Endothelial cell of umbilical vein (primary cell): ENCODE measurements around the gene GRIA4. TPM values are rescaled to one million over a fixed set of nuclear protein-coding genes. Genes with fewer than 3 reads are reported as not detected.

Experiments used
- BruUV-seq: library from RNA; stranded (reverse); fragments of 400-500 nt; replicated peaks from 2 replicates; lab custom pipeline; 2021; lab: Mats Ljungman, UMichigan
- CTCF ChIA-PET: fragments of 300-600, 350-600 bp; sonication (Branson Sonifier 250); formaldehyde crosslinking; loops from one replicate; lab custom pipeline; 2021; ENCODE audit warnings: antibody characterized with exemption, inconsistent platforms; lab: Charles Lee
- POLR2A ChIA-PET: fragments of 300-600, 350-600 bp; sonication (Branson Sonifier 250); formaldehyde crosslinking; loops from one replicate; lab custom pipeline; 2021; ENCODE audit warnings: antibody characterized with exemption, inconsistent platforms; lab: Charles Lee
- DNase-seq: peaks from one replicate; pipeline ENCODE4 v3.0.0-alpha.2; 2011; ENCODE audit warnings: low read depth, low spot score
- FAIRE-seq: peaks from 2 replicates; lab custom pipeline; 2011; peaks lifted over from hg19 to GRCh38; lab: Jason Lieb, UNC
- H2AFZ ChIP-seq: 2 replicates; pipeline ENCODE4 v1.6.0; 2012; ENCODE audit warnings: low read depth, low read length, control low read depth, inconsistent platforms
- H3K27ac ChIP-seq: 2 replicates; pipeline ENCODE4 v1.5.1; 2011; ENCODE audit warnings: low read depth, mild to moderate bottlenecking, control low read depth, low read length, moderate library complexity; ENCODE audit not compliant: insufficient read depth
- H3K27me3 ChIP-seq, 2 experiments: 2 replicates each; pipeline versions ENCODE4 v1.6.0 to v1.6.1; 2011; ENCODE audit warnings: low read length in 2 of 2, mixed read lengths in 1 of 2; ENCODE audit not compliant: control insufficient read depth in 2 of 2, insufficient read depth in 2 of 2
- H3K36me3 ChIP-seq, 2 experiments: 2 replicates in 1 of 2; 3 replicates in 1 of 2; pipeline ENCODE4 v1.5.1; 2011; ENCODE audit warnings: low read length in 2 of 2, mild to moderate bottlenecking in 1 of 2, moderate library complexity in 1 of 2; ENCODE audit not compliant: control insufficient read depth in 2 of 2, insufficient read depth in 2 of 2; ENCODE audit errors: extremely low read depth in 1 of 2
- H3K4me1 ChIP-seq: 3 replicates; pipeline ENCODE4 v1.5.1; 2011; ENCODE audit warnings: mild to moderate bottlenecking, low read length; ENCODE audit not compliant: control insufficient read depth, insufficient read depth; ENCODE audit errors: extremely low read depth
- H3K4me2 ChIP-seq: 2 replicates; pipeline ENCODE4 v1.6.1; 2011; ENCODE audit warnings: low read length, control low read depth, mixed read lengths; ENCODE audit not compliant: insufficient read depth
- H3K4me3 ChIP-seq, 3 experiments: fragments of 200-600 bp in 1 of 3; sonication (generic), shearing (Covaris generic) in 1 of 3; replicated peaks in 1 of 3; 2 replicates each; pipeline ENCODE4 v1.5.1; 2011 to 2016; ENCODE audit warnings: control low read depth in 3 of 3, low read length in 3 of 3, mild to moderate bottlenecking in 2 of 3, inconsistent platforms in 1 of 3, low read depth in 1 of 3, moderate library complexity in 1 of 3; ENCODE audit not compliant: insufficient read depth in 1 of 3
- H3K79me2 ChIP-seq: 2 replicates; pipeline ENCODE4 v1.6.0; 2012; ENCODE audit warnings: low read length, inconsistent platforms; ENCODE audit not compliant: control insufficient read depth, insufficient read depth
- H3K9ac ChIP-seq: replicated peaks from 2 replicates; pipeline ENCODE3; 2011; ENCODE audit warnings: low read length, control low read depth; ENCODE audit not compliant: insufficient read depth; ENCODE audit errors: extremely low read depth
- H3K9me1 ChIP-seq: replicated peaks from 3 replicates; pipeline ENCODE4 v1.6.0; 2011; ENCODE audit warnings: mild to moderate bottlenecking, low read length; ENCODE audit not compliant: control insufficient read depth, insufficient read depth; ENCODE audit errors: extremely low read depth
- H3K9me3 ChIP-seq: replicated peaks from 2 replicates; pipeline ENCODE4 v1.5.1; 2012; ENCODE audit warnings: low read length, inconsistent platforms; ENCODE audit not compliant: control insufficient read depth, insufficient read depth
- H4K20me1 ChIP-seq: replicated peaks from 2 replicates; pipeline ENCODE3; 2011; ENCODE audit warnings: mild to moderate bottlenecking, low read length; ENCODE audit not compliant: control insufficient read depth, insufficient read depth; ENCODE audit errors: extremely low read depth
- EZH2 ChIP-seq: IDR thresholded peaks from 2 replicates; pipeline ENCODE4 v1.6.1; 2012; ENCODE audit warnings: borderline replicate concordance, low read depth, mild to moderate bottlenecking, moderate library complexity, low read length, inconsistent platforms; ENCODE audit not compliant: severe bottlenecking
- FOS ChIP-seq: IDR thresholded peaks from 2 replicates; pipeline ENCODE4 v1.6.1; 2011; ENCODE audit warnings: mild to moderate bottlenecking, low read length, moderate library complexity, borderline replicate concordance; ENCODE audit not compliant: insufficient read depth
- GATA2 ChIP-seq: IDR thresholded peaks from 2 replicates; pipeline ENCODE4 v1.7.0; 2011; ENCODE audit warnings: low read depth, mild to moderate bottlenecking, moderate library complexity, mixed read lengths, low read length; ENCODE audit not compliant: insufficient read length, insufficient read depth
- JUN ChIP-seq: IDR thresholded peaks from 2 replicates; pipeline ENCODE4 v1.6.1; 2011; ENCODE audit warnings: borderline replicate concordance, low read depth; ENCODE audit not compliant: insufficient read length, insufficient read depth
- MYC ChIP-seq: IDR thresholded peaks from one replicate; pipeline ENCODE4 v1.6.1; 2011; ENCODE audit warnings: mild to moderate bottlenecking, low read depth, low read length
- POLR2A ChIP-seq: IDR thresholded peaks from 2 replicates; pipeline ENCODE4 v1.6.1; 2012; ENCODE audit warnings: low read depth, mild to moderate bottlenecking, control low read depth, low read length
- POLR2AphosphoS5 ChIP-seq: IDR thresholded peaks from 2 replicates; pipeline ENCODE4 v1.6.1; 2012; ENCODE audit warnings: low read depth, mild to moderate bottlenecking, control low read depth, low read length, moderate library complexity; ENCODE audit not compliant: insufficient read depth
- dilution Hi-C: fragments of 300-500 bp; cut with MboI; formaldehyde crosslinking; loops from one replicate; pipeline ENCODE4 v1.15.0; 2019; ENCODE audit warnings: low sequenced_read_pairs; ENCODE audit not compliant: extremely low pct_ligation_motif_present
- intact Hi-C: fragments of 100-400 bp; cut with micrococcal nuclease; formaldehyde crosslinking; loops from one replicate; pipeline ENCODE4 v1.10.0; 2022
- polyA plus RNA-seq, 4 experiments: library from polyadenylated mRNA; depleted of rRNA in 3 of 4; stranded (reverse) in 3 of 4; unstranded in 1 of 4; fragments of >200 nt; gene quantifications; 2 replicates each; pipeline versions ENCODE4 v1.2.1 to v1.2.3, GENCODE V29; 2011 to 2012; ENCODE audit warnings: missing spikeins in 1 of 4
- total RNA-seq: library from RNA; stranded (reverse); gene quantifications from 2 replicates; pipeline ENCODE4 v1.2.3, GENCODE V29; 2021
- TF ChIP-seq, protein P1 (sequence below), 2 donors: IDR thresholded peaks; 1 replicate in 1 of 2; 2 replicates in 1 of 2; pipeline ENCODE4 v1.5.1; 2011; ENCODE audit warnings: low read length in 2 of 2, mild to moderate bottlenecking in 2 of 2, moderate library complexity in 2 of 2, control low read depth in 1 of 2, inconsistent platforms in 1 of 2, low read depth in 1 of 2; ENCODE audit not compliant: insufficient read depth in 1 of 2; ENCODE audit errors: extremely low read depth in 1 of 2
- TF ChIP-seq, protein P2 (sequence below): IDR thresholded peaks from 2 replicates; pipeline ENCODE4 v1.6.1; 2011; ENCODE audit not compliant: insufficient read depth, insufficient read length

Gene GRIA4
- total and polyA plus RNA-seq, 2 donors (not counting 3 experiments of a cell fraction or from before 2014, with no cell fraction given) = not detected

- DNase-seq (peak; percentile 24), FAIRE-seq (no peak)
These were observed 365.3 kb downstream of the GRIA4 start for GRCh38 chr11:105975128-105975527.

DNA sequence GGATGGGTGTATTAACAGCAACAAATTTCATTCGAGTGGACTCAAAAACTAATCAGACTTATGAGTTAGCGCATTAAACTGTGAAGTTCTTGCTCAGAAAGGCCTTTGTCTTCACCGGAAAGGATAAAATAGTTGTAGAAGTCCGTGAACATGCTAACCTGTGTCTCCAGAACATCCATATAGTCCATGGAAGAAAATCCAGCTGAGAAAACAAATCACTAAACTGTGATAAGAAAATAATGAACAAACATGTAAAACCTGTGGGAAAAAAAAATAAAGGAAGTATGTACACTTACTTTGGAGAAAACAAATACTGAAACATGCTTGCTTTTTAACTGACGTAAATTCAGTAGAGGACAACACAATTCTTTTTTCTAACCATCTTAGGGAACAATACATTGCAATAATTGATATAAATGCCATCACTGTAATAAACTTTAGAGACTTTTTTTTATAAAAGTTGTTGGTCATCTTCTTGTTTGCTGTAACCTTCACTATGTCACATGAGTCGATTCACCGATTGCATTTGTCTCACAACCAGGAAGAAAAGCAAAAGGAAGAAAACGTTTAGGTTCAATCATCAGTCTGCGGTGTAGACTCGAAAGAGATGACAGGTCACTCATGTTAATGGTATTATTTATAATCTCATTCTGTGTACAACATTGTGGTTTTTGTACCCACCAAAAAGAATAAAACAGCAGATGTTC, 370.3 kb downstream of the GRIA4 start:
- H3K27ac ChIP-seq = no peak overlapping the region
- H2AFZ ChIP-seq = no peak overlapping the region
- H3K36me3 ChIP-seq = no peaks in the 10 kb centered on the region
- no peaks in the 10 kb centered on the region for H3K4me1 ChIP-seq
- H3K9ac ChIP-seq = no peak overlapping the region
- DNase-seq (no peak), FAIRE-seq (no peak)
- no peak overlapping the region for H3K4me3 ChIP-seq
- ChIA-PET CTCF (no interaction called here), POLR2A (no interaction called here)
- H3K4me2 ChIP-seq = no peak overlapping the region
- dilution Hi-C loops (no loop called here), intact Hi-C loops (no loop called here)
- peaks cover 1 to 8% of the 10 kb centered on the region in 2 experiments for H3K27me3 ChIP-seq
- TF ChIP-seq FOS (no peak), JUN (no peak), POLR2A (no peak), GATA2 (no peak), MYC (no peak), EZH2 (no peak), POLR2AphosphoS5 (no peak)
- TF ChIP-seq, protein P1, sequence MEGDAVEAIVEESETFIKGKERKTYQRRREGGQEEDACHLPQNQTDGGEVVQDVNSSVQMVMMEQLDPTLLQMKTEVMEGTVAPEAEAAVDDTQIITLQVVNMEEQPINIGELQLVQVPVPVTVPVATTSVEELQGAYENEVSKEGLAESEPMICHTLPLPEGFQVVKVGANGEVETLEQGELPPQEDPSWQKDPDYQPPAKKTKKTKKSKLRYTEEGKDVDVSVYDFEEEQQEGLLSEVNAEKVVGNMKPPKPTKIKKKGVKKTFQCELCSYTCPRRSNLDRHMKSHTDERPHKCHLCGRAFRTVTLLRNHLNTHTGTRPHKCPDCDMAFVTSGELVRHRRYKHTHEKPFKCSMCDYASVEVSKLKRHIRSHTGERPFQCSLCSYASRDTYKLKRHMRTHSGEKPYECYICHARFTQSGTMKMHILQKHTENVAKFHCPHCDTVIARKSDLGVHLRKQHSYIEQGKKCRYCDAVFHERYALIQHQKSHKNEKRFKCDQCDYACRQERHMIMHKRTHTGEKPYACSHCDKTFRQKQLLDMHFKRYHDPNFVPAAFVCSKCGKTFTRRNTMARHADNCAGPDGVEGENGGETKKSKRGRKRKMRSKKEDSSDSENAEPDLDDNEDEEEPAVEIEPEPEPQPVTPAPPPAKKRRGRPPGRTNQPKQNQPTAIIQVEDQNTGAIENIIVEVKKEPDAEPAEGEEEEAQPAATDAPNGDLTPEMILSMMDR (IDR thresholded peaks at IDR 0.05; ENCODE audit: extremely low read depth in 1 of 2, insufficient read depth in 1 of 2, low read depth in 1 of 2, low read length in 2 of 2) = no peak
- TF ChIP-seq, protein P2, sequence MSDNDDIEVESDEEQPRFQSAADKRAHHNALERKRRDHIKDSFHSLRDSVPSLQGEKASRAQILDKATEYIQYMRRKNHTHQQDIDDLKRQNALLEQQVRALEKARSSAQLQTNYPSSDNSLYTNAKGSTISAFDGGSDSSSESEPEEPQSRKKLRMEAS = no peak
- no peaks in the 10 kb centered on the region for H3K9me1 ChIP-seq
- H4K20me1 ChIP-seq = no peaks in the 10 kb centered on the region
- no peaks in the 10 kb centered on the region for H3K79me2 ChIP-seq
- no TSS peak for BruUV-seq
- no peaks in the 10 kb centered on the region for H3K9me3 ChIP-seq

More at GRCh38 chr11:105975128-105975527, 365.3 kb downstream of the GRIA4 start:
- H3K27ac ChIP-seq = no peak overlapping the region
- H4K20me1 ChIP-seq = no peaks in the 10 kb centered on the region
- CTCF ChIA-PET = no interaction called here
- no peaks in the 10 kb centered on the region for H3K4me1 ChIP-seq
- no peaks in the 10 kb centered on the region for H3K9me3 ChIP-seq
- H3K79me2 ChIP-seq = no peaks in the 10 kb centered on the region
- POLR2A ChIA-PET = no interaction called here
- H3K9ac ChIP-seq = no peak overlapping the region
- dilution Hi-C loops = no loop called here
- H3K27me3 ChIP-seq = no peaks in the 10 kb centered on the region
- intact Hi-C loops = no loop called here
- no peak overlapping the region for H3K4me2 ChIP-seq
- H3K36me3 ChIP-seq = no peaks in the 10 kb centered on the region
- TF ChIP-seq, protein P2 = no peak
- TF ChIP-seq FOS (peak; percentile 66), GATA2 (peak; percentile 68)
- H3K4me3 ChIP-seq = no peak overlapping the region
- BruUV-seq = no TSS peak
- H3K9me1 ChIP-seq = no peaks in the 10 kb centered on the region
- H2AFZ ChIP-seq = no peak overlapping the region
